Lower lobe of right lung (tissue), 2 donors: ENCODE measurements around the gene SLC25A25. TPM values are rescaled to one million over a fixed set of nuclear protein-coding genes. Genes with fewer than 3 reads are reported as not detected.
"Not testable (repeated sequence)": the region's sequence is repeated elsewhere in the genome, so short reads cannot be mapped to it uniquely, and the experiment has no call there.

Experiments
- ATAC-seq, 2 donors: fragments of 200-7000 bp; cut with Tn5 transposase; one replicate each; pipeline ENCODE4 v1.9.1; 2020 to 2022; ENCODE audit warnings: mild to moderate bottlenecking in 2 of 2, moderate library complexity in 2 of 2
- DNase-seq: peaks from one replicate; pipeline ENCODE4 v3.0.0-alpha.2; 2020
- H3K27ac ChIP-seq: fragments of 200-600 bp; one replicate; pipeline ENCODE4 v1.8.0; 2022
- H3K27me3 ChIP-seq: fragments of 200-600 bp; one replicate; pipeline ENCODE4 v1.8.0; 2022; ENCODE audit warnings: low read depth
- H3K36me3 ChIP-seq: fragments of 200-600 bp; one replicate; pipeline ENCODE4 v1.8.0; 2022; ENCODE audit warnings: mild to moderate bottlenecking
- H3K4me1 ChIP-seq: fragments of 200-600 bp; one replicate; pipeline ENCODE4 v1.8.0; 2022
- H3K4me3 ChIP-seq: fragments of 200-600 bp; one replicate; pipeline ENCODE4 v1.8.0; 2022; ENCODE audit warnings: mild to moderate bottlenecking
- H3K9me3 ChIP-seq: fragments of 200-600 bp; one replicate; pipeline ENCODE4 v1.8.0; 2022
- intact Hi-C: fragments of 100-400 bp; cut with DNase I; formaldehyde crosslinking; loops from one replicate; pipeline ENCODE4 v1.11.0; 2022
- total RNA-seq: library from RNA; stranded (reverse); fragmentation: NEBNext Ultra II Directional; extraction: Animal tissue kit (Norgen Biotek cat#: 25700); gene quantifications from one replicate; pipeline ENCODE4 v1.2.1, GENCODE V29; 2021
- TF ChIP-seq, protein P1 (sequence below): fragments of 200-600 bp; IDR thresholded peaks from one replicate; pipeline ENCODE4 v1.8.0; 2022; ENCODE audit warnings: antibody characterized with exemption, mild to moderate bottlenecking
- donor health status: DM: no; HTN: yes; CAD: no; lungs with severe emphysema.

Gene SLC25A25
- total RNA-seq, 1 donor from 2014 or later: 27.3 TPM

DNA sequence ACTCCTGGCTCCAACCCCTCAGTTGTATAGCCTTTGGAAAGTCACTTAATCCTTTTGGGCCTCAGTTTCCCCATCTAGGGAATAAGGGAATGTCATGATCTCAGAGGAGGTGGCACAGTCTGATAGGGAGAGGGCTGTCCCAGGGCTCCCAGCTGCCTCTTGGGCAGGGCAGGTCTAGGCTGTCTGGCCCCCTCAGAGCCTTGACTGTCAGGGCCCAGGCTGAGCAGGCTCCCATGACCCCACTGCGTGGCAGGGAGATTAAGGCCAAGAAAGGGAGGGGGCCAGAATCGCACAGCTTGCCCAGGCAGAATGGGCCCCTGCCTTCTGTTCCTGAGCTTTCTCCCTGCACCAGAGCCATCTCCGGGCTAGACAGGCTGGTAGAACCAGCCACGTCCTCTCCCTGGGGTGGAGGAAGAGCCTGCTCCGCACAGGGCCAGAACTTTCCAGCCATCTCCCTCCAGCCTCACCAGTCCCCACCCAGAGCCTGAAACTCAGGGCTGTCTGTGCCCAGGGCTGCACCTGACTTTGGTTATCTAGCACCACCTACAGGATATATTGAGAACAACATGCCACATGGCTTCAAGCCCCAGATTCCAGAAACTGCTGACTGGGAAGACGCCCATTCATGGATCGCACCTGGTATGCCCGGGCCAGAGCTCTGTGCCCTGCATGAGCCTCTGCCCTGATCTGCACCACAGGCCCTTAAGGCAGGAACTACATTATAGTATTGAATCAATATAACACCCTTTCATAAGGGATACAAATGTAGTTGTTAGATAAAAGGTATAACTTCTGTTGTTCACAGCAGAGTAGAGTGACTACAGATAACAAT lies 33.0 kb upstream of the SLC25A25 start:
- DNase-seq (peak; percentile 69), ATAC-seq (peak; percentile 94 to 97)
- Histone ChIP-seq H3K9me3 (no peaks in the 10 kb centered on the region), H3K4me3 (no peak overlapping the region), H3K36me3 (no peaks in the 10 kb centered on the region), H3K27me3 (no peaks in the 10 kb centered on the region), H3K27ac (no peak overlapping the region), H3K4me1 (peaks cover 6% of the 10 kb centered on the region)
- TF ChIP-seq, protein P1, sequence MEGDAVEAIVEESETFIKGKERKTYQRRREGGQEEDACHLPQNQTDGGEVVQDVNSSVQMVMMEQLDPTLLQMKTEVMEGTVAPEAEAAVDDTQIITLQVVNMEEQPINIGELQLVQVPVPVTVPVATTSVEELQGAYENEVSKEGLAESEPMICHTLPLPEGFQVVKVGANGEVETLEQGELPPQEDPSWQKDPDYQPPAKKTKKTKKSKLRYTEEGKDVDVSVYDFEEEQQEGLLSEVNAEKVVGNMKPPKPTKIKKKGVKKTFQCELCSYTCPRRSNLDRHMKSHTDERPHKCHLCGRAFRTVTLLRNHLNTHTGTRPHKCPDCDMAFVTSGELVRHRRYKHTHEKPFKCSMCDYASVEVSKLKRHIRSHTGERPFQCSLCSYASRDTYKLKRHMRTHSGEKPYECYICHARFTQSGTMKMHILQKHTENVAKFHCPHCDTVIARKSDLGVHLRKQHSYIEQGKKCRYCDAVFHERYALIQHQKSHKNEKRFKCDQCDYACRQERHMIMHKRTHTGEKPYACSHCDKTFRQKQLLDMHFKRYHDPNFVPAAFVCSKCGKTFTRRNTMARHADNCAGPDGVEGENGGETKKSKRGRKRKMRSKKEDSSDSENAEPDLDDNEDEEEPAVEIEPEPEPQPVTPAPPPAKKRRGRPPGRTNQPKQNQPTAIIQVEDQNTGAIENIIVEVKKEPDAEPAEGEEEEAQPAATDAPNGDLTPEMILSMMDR: peak; percentile 92
- intact Hi-C loops: no loop called here

DNA sequence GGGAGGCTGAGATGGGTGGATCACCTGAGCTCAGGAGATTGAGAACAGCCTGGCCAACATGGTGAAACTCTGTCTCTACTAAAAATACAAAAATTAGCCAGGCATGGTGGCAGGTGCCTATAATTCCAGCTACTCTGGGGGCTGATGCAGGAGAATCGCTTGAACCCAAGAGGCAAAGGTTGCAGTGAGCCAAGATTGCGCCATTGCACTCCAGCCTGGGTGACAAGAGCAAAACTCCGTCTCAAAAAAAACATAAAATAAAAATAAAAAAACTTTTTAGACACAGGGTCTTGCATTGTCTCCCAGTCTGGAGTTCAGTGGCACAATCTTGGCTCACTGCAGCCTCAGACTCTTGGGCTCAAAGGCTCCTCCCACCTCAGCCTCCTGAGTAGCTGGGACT lies 31.5 kb upstream of the SLC25A25 start:
- H3K9me3 ChIP-seq, H3K4me3 ChIP-seq, H3K4me1 ChIP-seq, ATAC-seq, intact Hi-C loops, H3K36me3 ChIP-seq, H3K27me3 ChIP-seq, H3K27ac ChIP-seq, DNase-seq: not testable (repeated sequence)

DNA sequence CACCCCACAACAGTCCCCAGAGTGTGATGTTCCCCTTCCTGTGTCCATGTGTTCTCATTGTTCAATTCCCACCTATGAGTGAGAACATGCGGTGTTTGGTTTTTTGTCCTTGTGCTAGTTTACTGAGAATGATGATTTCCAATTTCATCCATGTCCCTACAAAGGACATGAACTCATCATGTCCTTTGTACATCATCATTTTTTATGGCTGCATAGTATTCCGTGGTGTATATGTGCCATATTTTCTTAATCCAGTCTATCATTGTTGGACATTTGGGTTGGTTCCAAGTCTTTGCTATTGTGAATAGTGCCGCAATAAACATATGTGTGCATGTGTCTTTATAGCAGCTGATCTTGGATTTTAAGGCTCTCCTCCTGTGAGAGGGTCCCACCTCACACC lies 27.2 kb upstream of the SLC25A25 start:
- not testable (repeated sequence) for H3K36me3 ChIP-seq, DNase-seq, H3K27me3 ChIP-seq, H3K4me3 ChIP-seq, ATAC-seq, H3K27ac ChIP-seq, H3K4me1 ChIP-seq, H3K9me3 ChIP-seq
- intact Hi-C loops: loop anchor here (10.0 kb wide), 1 partner anchor 96 kb away; no protein-coding TSS in a partner anchor

DNA sequence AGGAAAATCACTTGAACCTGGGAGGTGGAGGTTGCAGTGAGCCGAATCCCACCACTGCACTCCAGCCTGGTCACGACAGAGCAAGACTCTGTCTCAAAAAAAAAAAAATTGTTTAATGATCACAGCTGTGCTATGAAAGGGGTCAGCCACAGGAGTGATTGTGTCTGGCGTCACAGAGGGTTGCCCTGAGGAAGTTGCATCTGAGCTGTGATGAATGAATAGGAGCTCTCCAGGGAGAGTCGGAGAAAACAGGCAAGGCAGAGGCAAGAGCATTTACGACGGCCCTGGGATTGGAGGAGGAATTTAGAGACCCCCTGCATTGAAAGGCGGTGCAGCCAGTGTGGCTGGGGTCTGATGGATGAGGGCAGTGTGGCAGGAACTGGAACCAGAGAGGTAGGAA lies 26.0 kb upstream of the SLC25A25 start:
- no peaks in the 10 kb centered on the region for H3K27me3 ChIP-seq
- TF ChIP-seq, protein P1: no peak
- no peaks in the 10 kb centered on the region for H3K36me3 ChIP-seq
- no peak overlapping the region for H3K4me3 ChIP-seq
- H3K9me3 ChIP-seq: no peaks in the 10 kb centered on the region
- DNase-seq: no peak
- no peak for ATAC-seq
- H3K4me1 ChIP-seq: no peaks in the 10 kb centered on the region
- no peak overlapping the region for H3K27ac ChIP-seq
- intact Hi-C loops: loop anchor here (10.0 kb wide), 1 partner anchor 97 kb away; no protein-coding TSS in a partner anchor

DNA sequence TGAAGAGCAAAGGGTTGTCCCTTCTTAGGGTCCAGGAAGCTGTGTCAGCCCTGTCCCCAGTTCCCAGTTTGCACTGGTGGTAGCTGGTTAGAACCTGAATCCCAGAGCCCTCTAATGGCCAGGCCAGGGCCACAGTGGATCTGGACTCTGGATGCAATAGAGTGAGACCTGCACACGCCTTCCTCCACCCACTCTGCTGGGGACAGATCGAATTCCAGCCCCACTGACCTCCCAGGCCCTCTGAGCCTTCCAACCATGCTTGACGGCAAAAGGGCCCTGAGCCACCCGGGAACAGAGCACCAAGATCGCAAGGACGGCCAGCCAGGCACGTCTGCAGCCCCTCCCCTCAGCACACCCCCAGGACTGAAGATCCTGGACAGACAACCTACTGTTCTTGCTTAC lies 24.6 kb upstream of the SLC25A25 start:
- peak in 1 of 2 donors; percentile 25 for ATAC-seq
- no peak for DNase-seq
- H3K27ac ChIP-seq: no peak overlapping the region
- no peak overlapping the region for H3K4me3 ChIP-seq
- no peaks in the 10 kb centered on the region for H3K4me1 ChIP-seq
- intact Hi-C loops: loop anchor here (10.0 kb wide), 1 partner anchor 99 kb away; no protein-coding TSS in a partner anchor
- TF ChIP-seq, protein P1: no peak
- no peaks in the 10 kb centered on the region for H3K36me3 ChIP-seq
- no peaks in the 10 kb centered on the region for H3K27me3 ChIP-seq
- no peaks in the 10 kb centered on the region for H3K9me3 ChIP-seq

DNA sequence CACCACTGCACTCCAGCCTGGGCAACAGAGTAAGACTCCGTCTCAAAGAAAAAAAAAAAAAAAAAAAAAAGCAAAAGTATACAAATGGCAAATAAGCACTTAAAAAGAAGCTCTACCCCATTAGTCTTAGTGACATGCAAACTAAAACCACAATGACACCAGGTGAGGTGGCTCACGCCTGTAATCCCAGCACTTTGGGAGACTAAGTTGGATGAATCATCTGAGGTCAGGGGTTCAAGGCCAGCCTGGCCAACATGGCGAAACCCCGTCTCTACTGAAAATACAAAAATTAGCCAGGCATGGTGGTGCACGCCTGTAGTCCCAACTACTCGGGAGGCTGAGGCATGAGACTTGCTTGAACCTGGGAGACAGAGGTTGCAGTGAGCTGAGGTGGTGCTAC lies 22.6 kb upstream of the SLC25A25 start:
- H3K4me1 ChIP-seq, H3K27ac ChIP-seq, DNase-seq, ATAC-seq, H3K4me3 ChIP-seq, H3K27me3 ChIP-seq, H3K9me3 ChIP-seq, H3K36me3 ChIP-seq: not testable (repeated sequence)
- intact Hi-C loops: loop anchor here (10.0 kb wide), 1 partner anchor 101 kb away; no protein-coding TSS in a partner anchor

DNA sequence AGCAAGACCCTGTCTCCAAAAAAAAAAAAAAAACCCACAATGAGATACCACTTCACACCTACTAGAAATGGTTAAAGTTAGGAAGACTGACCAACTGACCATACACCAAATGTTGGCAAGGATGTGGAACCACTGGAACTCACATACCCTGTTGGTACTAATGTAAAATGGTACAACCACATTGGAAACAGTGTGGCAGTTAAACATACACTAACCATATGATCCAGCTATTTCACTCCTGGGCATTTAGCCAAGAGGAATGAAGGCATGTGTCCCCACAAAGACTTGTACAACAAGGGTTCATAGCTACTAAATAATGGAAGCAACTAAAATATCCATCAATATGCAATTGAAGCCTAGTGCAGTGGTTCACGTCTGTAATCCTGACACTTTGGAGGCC lies 22.2 kb upstream of the SLC25A25 start:
- DNase-seq (no peak), ATAC-seq (no peak)
- H3K36me3 ChIP-seq: no peaks in the 10 kb centered on the region
- H3K4me3 ChIP-seq: no peak overlapping the region
- no peak overlapping the region for H3K27ac ChIP-seq
- H3K9me3 ChIP-seq: no peaks in the 10 kb centered on the region
- no peaks in the 10 kb centered on the region for H3K4me1 ChIP-seq
- TF ChIP-seq, protein P1: no peak
- intact Hi-C loops: loop anchor here (10.0 kb wide), 1 partner anchor 101 kb away; no protein-coding TSS in a partner anchor
- H3K27me3 ChIP-seq: no peaks in the 10 kb centered on the region
